GM18508 (cell line): ENCODE measurements around the gene PCDH1.
"Not testable (repeated sequence)": the region's sequence is repeated elsewhere in the genome, so short reads cannot be mapped to it uniquely, and the experiment has no call there.

ENCODE experiments used
- ATAC-seq: cut with Tn5 transposase; IDR thresholded peaks from one replicate; pipeline ENCODE4 v1.9.1; 2021; ENCODE audit warnings: moderate number of reproducible peaks; ENCODE audit not compliant: insufficient read depth, unreplicated experiment

Gene PCDH1

DNA sequence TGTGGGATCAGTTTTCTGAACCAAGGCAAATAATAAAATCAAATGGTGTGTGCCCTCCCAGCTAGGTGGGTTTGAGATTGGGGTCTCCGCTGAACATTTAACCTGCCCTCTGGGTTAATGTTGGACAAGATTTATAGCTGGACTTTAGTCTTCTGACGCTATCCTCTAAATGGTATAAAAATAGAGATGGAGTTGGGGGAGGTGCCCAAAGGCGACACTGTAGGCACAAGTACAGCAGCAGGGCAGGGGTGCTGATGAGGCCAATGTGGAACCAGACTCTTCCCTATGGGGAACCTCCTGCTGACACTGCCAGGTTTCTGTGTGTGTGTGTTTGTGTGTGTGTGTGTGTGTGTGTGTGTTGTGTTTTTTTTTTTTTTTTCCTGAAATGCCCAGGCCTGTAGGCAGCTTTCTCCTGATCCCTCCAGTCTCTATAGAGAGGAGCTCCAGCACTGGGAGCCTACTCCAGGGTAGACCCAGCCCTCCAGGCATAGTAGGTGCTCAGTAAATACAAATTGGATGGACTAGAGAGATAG, 37.9 kb downstream of the PCDH1 start:
- ATAC-seq = no peak

DNA sequence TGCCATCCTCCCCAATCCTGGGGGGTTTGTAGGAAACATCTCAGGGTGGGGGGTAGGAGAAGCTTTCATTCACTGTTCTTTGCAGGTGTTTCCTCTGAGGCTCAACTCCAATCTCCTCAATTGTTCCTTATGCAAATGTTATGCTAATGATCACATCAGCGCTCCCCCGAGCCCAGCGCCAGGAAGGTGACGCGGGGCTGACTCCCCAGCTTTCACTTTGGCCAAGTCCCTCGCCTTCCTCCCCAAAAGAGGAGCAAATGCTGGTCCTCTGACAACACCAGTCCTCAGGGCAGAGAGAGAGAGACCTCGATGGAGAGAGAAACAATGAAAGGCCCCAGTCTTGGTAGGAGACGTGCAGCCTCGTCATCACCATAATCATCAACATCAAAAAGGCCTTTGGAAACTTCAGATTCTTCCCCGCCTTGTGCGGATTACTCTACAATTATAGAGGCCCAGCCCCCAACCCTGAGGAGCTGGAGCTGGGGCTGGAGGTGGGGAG, 39.1 kb downstream of the PCDH1 start:
- ATAC-seq = no peak

DNA sequence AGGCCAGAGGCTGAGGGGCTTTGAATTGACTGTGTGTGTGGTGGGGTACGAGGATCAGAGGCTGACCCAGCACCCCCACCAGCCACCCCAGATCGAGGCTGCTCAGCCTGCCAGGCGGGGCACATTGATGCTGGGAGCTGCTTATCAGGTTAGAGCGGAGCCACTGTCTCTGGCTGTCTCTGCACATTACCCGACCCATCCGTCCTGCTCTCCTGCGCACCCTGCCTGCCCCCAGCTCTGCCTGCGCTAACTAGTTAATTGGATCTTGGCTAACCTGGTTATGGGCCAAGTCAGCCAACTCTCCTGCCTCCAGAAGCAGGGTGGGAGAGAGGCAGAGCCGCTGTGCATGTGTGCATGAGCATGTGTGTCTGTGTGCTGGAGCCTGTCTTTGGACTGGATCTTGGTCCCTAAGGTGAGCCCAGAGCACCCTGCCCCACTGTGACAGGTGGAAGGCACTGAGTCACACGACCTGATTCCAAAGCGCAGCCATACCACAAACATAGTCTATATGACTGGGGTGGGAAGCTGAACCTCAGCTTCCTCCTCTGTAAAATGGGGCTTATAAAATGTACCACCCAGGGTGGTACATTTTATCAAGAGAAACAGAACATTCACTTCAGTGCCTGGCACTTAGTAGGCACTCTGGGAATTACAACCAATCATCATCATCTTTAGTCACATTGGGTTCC, 39.7 kb downstream of the PCDH1 start:
- ATAC-seq = no peak

DNA sequence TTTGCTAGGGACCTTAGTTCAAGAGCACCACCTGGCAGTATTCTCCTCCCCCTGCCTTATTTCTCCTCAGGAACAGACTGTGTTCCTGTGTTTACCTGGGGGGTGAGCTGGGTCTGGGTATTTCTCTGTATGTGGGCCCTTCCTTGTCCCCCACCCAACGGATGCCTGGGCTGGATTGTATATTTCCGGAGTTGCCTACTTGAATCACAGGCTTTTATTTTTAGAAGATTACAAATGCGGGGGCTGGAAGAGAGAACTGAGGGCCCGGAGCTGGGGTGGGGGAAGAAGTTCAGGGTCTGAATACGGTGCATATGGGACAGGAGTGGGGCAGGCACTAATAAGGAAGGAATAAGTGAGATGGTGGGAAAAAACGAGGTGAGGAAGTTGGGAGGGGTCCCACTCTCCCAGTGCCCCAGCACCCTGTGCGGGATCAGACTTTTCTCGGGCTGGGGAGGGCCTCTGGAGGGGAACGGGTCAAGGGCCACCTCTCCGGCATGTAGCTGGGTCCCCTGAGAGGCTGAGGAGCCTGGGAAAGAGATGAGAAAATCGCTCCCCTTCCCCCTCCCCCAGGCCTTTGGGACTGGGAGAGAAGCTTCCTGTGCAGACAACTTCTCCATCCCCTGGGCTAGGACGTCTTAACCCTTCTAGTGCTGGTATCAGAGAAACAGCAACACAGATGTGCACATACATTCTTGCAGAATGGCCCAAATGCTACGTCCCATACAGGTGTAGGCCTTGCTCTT, 42.1 kb downstream of the PCDH1 start:
- ATAC-seq = no peak

DNA sequence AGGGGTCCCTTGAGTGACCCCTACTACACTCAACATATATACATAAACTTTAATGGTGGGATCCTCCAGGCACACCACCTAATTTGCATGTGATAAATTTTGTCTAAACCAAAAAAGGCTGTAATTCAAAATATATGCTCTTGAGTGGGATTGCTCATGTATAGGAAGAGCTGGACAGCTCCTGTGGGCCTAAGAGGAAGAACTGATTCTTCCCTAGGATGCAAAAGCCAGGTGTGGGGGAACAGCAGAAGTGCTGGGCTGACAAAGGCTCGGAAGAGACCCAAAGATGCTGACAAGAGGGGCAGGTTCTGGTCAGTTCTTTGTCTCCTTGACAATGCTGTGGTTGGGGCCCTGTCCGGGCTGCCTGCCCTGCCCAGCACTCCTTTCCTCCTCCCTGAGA, 43.9 kb downstream of the PCDH1 start:
- ATAC-seq = no peak

DNA sequence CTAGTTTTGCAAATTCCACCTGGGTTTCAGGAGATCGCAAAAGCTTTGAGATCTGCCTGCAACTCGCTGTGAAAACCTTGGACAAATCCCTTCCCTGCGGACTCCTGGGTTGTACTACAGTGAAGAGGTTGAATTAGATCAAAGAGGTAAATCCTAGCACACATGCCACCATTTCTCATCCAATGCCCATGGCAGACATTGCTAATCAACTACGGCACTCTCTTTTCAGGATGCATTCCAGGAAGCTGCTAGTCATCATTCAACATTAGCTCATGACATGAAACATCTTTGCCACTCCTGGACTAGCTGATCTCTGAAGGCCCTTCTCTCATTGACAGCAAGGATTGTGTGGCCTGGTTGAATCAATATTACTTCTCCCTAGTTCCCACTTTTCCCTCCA, 46.1 kb downstream of the PCDH1 start:
- ATAC-seq = no peak

DNA sequence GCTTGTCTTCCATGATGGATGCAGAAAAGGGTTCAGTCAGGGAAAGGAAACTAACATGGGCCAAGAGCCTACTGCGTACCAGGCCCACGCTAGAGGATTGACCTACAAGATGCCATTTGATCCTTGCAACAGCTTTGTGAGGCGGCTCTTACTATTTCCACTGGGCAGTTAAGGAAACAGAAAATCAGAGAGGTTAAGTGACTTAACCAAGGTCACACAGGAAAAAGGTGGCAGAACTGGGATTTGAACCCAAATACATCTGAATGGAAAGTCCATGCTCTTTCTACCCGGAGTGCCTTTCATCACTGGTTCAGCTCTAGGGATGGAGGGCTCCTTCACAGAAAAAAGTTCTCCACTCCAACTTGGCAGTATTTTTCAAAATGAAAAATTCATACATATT, 50.0 kb downstream of the PCDH1 start:
- ATAC-seq = no peak

DNA sequence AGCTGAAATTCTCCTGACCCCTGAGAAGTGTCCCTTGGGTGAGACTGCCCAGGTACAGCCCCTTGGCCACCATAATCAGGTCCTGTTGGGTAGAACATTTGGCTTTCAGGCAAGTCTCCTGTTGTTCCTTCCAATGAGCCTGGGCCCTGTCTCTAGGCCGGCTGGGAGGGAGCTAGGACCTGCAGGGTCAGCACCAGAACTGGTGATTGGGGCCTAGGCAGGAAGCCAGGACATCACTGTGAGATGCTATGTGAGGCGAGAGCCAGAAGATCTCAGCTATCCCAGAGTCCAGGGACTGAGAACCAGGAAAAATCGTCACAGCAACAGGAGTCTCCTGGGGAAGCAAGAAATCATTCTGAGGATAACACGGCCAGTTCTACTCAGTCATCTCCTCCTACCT, 51.5 kb downstream of the PCDH1 start:
- ATAC-seq = no peak

DNA sequence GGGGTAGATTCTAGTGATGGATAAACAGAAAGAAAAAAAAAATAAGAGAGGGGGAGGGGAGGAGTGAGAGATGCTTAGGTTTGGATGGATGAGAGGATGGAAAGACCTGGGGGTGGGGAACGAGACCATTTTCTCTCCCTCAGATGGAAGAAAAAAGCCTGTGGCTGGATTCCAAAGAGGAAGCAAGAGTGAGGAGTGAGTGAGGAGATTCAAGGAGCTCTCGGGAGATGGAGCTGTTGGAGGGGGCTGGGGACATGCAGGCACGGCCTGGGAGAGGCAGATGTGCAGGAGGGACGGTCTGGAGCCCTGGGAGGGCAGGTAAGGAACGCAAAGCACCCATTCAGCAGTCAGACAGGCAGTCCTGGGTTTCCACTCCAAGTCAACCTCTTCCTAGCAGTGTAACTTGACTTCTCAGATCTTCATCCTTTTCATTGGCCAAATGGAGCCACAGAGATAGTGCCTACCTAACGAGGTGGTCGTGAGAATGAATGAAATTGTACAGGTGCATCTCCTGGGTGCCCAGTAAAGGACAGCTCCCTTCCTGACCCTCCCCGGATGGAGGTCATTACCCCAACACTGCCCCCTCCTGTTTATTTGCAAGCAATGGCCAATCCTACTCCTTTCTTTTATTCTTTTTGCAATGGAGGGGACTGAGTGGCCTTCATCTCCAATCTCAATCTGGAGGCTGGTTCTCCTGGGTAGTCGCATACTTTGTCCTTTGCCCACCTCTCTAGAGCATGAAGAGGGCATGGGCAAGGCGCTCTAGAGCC, 52.2 kb downstream of the PCDH1 start:
- no peak for ATAC-seq

DNA sequence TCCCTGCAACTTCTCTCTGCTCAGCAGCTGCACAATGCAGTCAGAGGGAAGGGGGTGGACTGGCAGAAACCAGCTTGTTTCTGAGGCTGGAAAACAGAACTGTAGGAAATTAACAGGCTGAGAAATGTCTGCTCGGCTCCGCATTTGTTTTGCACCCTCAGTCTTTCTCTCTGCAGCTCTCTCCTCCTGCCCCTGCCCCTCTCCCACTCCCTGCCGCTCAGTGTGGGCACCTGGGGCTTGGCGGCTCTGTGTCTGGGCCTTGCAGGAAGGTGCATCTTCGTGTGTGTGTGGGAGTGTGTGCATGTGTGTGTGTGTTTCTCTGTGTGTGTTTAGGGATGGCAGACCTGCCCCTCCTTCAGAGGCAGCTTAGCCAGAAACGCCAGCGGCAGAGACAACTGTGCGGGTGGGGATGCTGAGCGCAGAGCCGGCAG, 53.0 kb downstream of the PCDH1 start:
- no peak for ATAC-seq

DNA sequence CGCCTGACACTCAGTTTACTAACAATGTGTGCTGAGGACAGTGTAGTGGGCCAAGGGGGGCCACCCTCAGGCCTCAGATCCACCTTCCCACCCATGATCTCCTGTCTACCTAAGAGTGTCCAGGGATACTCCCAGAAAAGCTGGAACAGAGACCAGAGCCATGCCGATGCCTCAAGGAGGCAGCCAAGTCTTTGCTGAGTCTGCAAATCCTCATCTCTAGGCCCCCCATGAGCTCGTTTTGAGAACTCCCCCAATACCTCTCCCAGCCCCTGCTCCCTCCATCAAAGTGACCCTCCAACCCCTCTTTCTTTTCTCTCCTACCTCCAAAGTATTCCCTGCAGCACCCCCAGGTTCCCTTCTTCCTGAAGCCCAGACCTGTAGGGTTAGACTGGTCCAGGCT, 53.5 kb downstream of the PCDH1 start:
- no peak for ATAC-seq

DNA sequence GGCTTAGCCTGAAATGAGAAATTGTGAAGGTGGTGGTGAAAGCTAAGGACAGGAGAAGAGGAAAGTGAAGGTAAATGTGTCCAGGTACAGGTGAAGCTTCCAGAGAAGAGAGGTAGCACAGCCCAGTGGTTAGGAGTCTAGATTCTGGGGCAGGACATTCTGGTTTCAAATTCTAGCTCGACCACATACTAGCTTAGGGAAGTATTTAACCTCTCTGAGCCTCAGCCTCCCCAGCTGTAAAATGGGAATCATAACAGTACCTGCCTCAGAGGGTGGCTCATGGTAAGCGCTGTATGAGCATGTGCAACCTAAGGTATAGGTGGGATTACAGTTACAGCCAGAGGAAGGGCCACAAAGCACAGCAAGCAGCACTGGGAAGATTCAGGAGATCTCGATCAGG, 55.2 kb downstream of the PCDH1 start:
- no peak for ATAC-seq

DNA sequence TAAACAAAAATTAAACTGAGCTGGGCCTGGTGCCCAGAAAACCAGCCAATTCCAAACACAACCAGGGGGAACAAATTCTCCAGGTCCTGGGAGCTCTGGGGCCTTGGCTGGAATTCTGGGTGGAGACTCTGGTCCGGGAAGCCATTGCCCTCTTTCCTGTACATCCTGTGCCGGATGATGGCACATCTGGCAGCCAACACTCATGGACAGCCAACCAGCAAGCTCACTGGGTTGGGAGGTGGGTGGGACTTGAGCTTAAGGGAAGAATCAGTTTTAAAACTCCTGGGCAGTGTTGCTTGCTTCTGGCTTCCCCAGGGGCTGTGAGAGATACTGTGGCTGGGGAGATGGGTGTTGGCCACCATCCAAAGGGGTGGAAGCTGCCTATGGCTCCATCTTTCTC, 56.1 kb downstream of the PCDH1 start:
- ATAC-seq = no peak

DNA sequence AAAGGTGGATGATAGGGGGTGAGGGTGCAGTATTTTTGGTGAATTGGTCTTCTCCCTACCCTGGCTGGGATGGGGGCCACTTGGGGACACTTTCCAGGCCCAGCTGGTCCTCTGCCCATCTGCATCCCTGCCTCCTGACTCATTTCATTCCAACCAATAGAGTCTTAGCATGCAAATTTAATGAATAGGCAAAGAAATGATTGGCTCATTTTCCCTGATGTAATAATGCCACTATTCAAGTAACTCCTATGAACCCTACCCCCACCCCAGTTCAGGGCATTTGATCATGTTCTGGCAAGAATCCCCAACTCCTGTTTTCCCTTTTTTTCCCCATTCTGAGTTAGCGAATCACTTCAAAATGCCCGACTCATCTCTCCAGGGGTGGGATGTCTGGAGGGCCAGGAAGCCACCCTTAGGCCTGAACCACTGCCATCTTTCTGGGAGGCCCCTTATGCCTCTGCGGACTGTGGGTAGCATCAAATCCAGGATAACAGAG, 56.7 kb downstream of the PCDH1 start:
- no peak for ATAC-seq

DNA sequence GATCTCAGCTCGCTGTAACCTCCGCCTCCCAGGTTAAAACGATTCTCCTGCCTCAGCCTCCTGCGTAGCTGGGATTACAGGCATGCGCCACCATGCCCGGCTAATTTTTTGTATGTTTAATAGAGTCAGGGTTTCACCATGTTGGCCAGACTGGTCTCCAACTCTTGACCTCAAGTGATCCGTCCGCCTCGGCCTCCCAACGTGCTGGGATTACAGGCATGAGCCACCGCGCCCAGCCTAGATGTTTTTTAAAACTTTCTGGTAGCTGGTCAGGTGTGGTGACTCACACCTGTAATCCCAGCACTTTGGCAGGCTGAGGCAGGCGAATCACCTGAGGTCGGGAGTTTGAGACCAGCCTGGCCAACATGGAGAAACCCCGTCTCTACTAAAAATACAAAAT, 57.5 kb downstream of the PCDH1 start:
- ATAC-seq = not testable (repeated sequence)

DNA sequence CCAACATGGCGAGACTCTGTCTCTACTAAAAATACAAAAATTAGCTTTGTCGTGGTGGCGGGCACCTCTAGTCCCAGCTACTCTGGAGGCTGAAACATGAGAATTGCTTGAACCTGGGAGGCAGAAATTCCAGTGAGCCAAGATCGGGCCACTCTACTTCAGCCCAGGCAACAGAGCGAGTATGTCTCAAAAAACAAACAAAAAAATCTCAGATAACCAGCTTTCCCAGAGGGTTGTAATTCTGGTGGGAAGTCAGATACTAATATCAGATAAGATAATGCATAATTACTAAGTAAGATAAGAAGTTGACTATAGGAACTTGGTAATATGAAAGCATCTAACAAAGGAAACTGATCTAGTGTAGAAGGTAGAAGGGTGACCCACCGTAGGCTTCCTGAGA, 60.6 kb downstream of the PCDH1 start:
- ATAC-seq = no peak

DNA sequence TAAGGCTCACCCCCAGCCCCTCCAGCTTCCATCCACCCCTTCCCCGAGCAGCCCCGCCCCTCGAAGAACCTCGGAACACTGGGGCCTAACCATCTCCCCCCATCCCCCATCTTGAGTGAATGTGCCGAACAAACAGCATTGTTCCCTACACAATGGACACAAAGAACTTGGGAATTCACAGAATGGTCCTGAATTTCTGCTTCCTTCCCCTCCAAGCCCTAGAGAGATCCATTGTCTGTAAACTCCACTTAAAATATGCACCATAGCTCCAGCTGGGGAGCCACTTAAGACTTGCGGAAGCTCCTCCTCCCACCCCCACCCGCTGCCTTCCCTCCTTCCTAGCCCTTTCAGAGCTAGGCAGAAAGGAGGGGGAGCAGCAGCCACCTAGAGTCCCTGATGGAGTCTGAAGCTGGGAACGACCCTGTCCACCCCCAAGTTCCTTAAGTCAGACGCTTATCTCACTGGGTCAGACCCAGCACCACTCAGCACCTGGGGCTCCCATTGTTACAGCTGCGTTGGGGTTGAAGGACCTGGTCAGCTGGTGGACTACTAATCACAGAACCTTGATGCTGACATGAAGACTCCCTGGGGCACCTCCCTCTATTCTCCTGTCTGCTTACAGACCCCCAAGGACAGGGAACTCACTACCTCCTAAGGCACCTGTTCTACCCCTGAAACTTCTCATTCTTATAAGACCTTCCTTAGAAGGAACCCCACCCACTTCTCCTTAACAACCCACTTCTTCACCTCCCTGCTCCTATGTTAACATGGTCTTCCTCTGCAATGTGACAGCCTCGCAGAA, 61.4 kb downstream of the PCDH1 start:
- ATAC-seq = no peak

DNA sequence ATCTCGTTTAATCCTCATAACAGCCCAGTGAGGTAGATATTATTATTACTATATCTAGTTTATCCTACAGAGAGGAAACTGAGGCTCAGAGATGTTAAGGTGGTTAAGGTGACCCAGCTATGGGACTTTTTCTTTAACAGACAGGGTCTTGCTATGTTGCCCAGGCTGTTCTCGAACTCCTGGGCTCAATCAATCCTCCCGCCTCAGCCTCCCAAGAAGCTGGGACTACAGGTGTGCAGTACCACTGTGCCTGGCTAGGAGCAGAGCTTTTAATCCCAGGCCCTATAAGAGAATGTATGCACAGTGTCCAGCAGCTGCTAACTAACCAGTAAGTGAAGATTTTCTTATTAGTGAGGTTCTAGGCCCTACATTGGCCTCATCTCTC, 62.4 kb downstream of the PCDH1 start:
- no peak for ATAC-seq

DNA sequence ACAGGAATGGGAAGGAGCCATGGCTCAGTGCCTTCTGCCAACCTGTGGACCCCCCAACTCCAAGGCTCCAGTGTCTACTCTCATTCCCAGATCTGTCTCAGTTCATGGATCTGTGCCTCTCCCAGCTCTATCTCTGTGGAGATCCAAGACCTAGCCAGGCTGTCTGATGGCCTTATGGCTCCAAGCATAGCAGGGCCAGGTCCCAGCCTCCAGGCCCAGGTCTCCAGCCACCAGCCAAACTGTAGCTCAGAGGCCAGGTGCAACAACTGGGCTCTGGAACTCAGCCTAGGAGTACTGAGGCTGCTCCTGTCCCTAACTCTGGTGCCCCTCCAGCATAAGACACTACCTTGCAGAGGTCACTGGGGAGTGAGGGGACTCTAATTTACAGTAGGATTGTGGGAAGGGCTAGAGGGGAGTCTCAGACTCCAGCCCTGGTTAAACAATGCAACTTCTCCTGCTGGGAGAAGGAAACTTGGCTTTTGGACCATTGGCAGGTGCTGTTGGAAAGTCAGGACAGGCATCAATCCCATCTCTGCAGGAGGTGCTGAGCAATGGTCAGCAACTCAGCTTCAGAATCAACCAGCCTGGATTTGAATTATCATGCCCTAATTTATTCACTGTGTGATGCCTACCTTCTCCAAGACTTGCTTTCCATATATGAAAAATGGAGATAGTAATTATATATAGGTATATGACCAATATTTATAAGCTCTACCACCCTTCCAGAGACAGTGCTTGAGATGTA, 63.0 kb downstream of the PCDH1 start:
- no peak for ATAC-seq
